ENCODE results near the gene ACTN1. TPM values are rescaled to one million over a fixed set of nuclear protein-coding genes. Genes with fewer than 3 reads are reported as not detected.

ACTN1 gene
- polyA plus RNA-seq, 3 donors = 41.4 to 75.0 (median 69.4) TPM

DNA sequence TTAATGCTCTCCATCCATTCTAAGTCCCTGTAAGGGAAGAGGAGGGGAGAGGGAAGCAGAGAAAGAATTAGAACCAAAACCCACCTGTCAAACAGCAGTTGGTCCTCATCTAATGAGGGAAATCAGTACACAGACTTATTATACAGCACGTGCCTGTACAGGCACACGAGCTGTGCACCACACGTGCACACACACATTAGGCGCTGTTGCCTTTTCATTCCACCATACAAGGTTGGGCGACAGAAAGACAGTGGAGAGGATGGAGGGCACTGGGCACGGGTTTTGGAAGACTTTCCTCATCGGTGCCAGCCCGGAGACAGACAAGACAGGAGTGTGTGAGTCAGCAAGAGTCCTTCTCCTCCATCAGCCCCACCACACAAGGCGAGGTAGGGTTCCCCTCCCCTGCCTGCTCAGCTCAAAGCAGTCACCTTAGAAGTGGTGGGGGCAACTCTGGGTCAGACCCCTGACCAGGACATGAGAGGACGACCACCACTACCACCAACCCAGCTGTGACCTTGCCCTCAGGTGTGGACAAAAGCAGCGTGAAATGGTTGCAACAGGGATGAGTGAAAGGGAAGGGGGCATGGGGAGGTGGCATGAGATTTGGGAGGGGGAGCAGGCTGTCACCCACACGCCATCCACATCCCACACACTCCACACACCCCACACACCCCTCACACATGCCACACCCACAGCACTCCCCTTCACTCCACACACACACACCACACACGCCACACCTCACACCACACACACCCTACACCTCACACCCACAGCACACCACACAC lies 80.7 kb downstream of the ACTN1 start:
- 91% methylated on average over 1 of the region's 13 CpGs for WGBS (ENCODE audit: insufficient coverage)
- H3K9me3 ChIP-seq (replicated peaks in 1 of 2; ENCODE audit: control insufficient read depth in 1 of 2, insufficient read depth in 1 of 2, low read length in 2 of 2) = no peaks in the 10 kb centered on the region
- H3K36me3 Mint-ChIP-seq = peaks cover 69 to 98% of the 10 kb centered on the region in 2 donors
- no peak overlapping the region for H2AFZ ChIP-seq (ENCODE audit: insufficient read depth, low read depth, low read length, poor library complexity, severe bottlenecking)
- peaks cover 19% of the 10 kb centered on the region for H3K4me1 Mint-ChIP-seq
- no peak overlapping the region for H3K4me2 ChIP-seq (replicated peaks; ENCODE audit: extremely low read depth, low read length, poor library complexity, severe bottlenecking)
- peaks cover 4% of the 10 kb centered on the region for H3K79me2 ChIP-seq (ENCODE audit: insufficient read depth, low read length)
- TF ChIP-seq, protein P1, sequence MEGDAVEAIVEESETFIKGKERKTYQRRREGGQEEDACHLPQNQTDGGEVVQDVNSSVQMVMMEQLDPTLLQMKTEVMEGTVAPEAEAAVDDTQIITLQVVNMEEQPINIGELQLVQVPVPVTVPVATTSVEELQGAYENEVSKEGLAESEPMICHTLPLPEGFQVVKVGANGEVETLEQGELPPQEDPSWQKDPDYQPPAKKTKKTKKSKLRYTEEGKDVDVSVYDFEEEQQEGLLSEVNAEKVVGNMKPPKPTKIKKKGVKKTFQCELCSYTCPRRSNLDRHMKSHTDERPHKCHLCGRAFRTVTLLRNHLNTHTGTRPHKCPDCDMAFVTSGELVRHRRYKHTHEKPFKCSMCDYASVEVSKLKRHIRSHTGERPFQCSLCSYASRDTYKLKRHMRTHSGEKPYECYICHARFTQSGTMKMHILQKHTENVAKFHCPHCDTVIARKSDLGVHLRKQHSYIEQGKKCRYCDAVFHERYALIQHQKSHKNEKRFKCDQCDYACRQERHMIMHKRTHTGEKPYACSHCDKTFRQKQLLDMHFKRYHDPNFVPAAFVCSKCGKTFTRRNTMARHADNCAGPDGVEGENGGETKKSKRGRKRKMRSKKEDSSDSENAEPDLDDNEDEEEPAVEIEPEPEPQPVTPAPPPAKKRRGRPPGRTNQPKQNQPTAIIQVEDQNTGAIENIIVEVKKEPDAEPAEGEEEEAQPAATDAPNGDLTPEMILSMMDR (IDR thresholded peaks at IDR 0.05) = no peak
- H3K27me3 Mint-ChIP-seq (ENCODE audit: low read depth in 3 of 3) = no peaks in the 10 kb centered on the region
- intact Hi-C loops (cut with micrococcal nuclease) = no loop called here
- H3K36me3 ChIP-seq (replicated peaks in 1 of 2; ENCODE audit: control insufficient read depth in 1 of 2, insufficient read depth in 2 of 2, low read length in 2 of 2) = peaks cover 69 to 95% of the 10 kb centered on the region in 2 donors
- H3K27ac Mint-ChIP-seq = peak overlapping the region in 5 of 7 donors; percentile 15 to 66 (median 51)
- H3K27ac ChIP-seq (ENCODE audit: low read depth in 1 of 2, low read length in 2 of 2) = peak overlapping the region in 1 of 2 donors; percentile 11
- no peaks in the 10 kb centered on the region for H3K27me3 ChIP-seq (ENCODE audit: control insufficient read depth in 2 of 2, insufficient read depth in 2 of 2, low read length in 2 of 2)
- no peak for DNase-seq
- no peak overlapping the region for H3K9ac ChIP-seq (ENCODE audit: insufficient read depth, low read length, poor library complexity, severe bottlenecking)
- no peak overlapping the region for H3K4me3 ChIP-seq (replicated peaks in 1 of 3; ENCODE audit: low read depth in 2 of 3, low read length in 3 of 3)
- peaks cover 10 to 25% of the 10 kb centered on the region in 2 donors for H3K4me1 ChIP-seq (ENCODE audit: control insufficient read depth in 1 of 2, insufficient read depth in 2 of 2, low read length in 2 of 2)
- peaks cover 0 to 2% (median 0%) of the 10 kb centered on the region in 7 donors for H3K9me3 Mint-ChIP-seq
- H4K20me1 ChIP-seq (ENCODE audit: insufficient read depth, low read length) = peaks cover 14% of the 10 kb centered on the region
- no peak overlapping the region for H3K4me3 Mint-ChIP-seq

DNA sequence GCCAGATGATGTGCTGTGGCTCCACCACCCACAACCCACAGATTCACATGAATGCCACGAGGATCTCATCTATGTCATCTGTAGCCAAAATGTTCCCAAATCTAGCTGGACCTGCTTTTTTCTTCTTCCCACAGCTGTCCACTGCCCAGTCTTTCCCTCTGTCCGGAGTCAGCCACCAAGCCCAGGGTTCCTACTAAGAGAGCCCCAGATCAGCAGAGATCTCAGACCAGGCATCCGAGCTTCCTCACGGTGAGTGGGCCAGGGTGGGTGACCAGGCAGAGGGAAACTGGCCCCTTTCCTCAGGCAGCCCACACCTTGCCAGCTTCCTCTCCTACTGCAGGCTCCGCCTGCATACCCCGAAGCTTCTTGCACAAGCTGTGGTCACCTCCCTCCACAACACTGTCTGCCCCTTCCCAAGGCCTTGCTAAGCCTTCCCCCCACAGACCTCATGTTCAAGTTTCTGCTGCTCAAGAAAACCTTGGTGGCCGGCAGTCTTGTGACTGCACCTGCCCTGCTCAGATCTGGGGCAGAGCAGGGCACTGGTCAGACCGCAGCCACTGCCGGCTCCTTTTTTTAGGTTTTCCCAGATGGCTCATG lies 81.4 kb downstream of the ACTN1 start:
- Histone ChIP-seq H2AFZ (ENCODE audit: insufficient read depth, low read depth, low read length, poor library complexity, severe bottlenecking) (no peak overlapping the region), H3K4me3 (replicated peaks in 1 of 3; ENCODE audit: low read depth in 2 of 3, low read length in 3 of 3) (no peak overlapping the region), H3K4me1 (ENCODE audit: control insufficient read depth in 1 of 2, insufficient read depth in 2 of 2, low read length in 2 of 2) (peaks cover 10 to 25% of the 10 kb centered on the region in 2 donors), H3K9ac (ENCODE audit: insufficient read depth, low read length, poor library complexity, severe bottlenecking) (no peak overlapping the region), H3K36me3 (replicated peaks in 1 of 2; ENCODE audit: control insufficient read depth in 1 of 2, insufficient read depth in 2 of 2, low read length in 2 of 2) (peaks cover 73 to 95% of the 10 kb centered on the region in 2 donors), H3K27ac (ENCODE audit: low read depth in 1 of 2, low read length in 2 of 2) (peak overlapping the region in 1 of 2 donors; percentile 4), H3K9me3 (replicated peaks in 1 of 2; ENCODE audit: control insufficient read depth in 1 of 2, insufficient read depth in 1 of 2, low read length in 2 of 2) (no peaks in the 10 kb centered on the region), H3K4me2 (replicated peaks; ENCODE audit: extremely low read depth, low read length, poor library complexity, severe bottlenecking) (no peak overlapping the region), H3K27me3 (ENCODE audit: control insufficient read depth in 2 of 2, insufficient read depth in 2 of 2, low read length in 2 of 2) (no peaks in the 10 kb centered on the region), H4K20me1 (ENCODE audit: insufficient read depth, low read length) (peaks cover 14% of the 10 kb centered on the region), H3K79me2 (ENCODE audit: insufficient read depth, low read length) (peaks cover 4% of the 10 kb centered on the region)
- 25% methylated on average over 8 of the region's 9 CpGs for WGBS (ENCODE audit: insufficient coverage)
- DNase-seq = no peak
- Mint-ChIP-seq H3K4me1 (peaks cover 19% of the 10 kb centered on the region), H3K27ac (peak overlapping the region in 4 of 7 donors; percentile 27 to 67 (median 53)), H3K36me3 (peaks cover 71 to 98% of the 10 kb centered on the region in 2 donors), H3K27me3 (ENCODE audit: low read depth in 3 of 3) (no peaks in the 10 kb centered on the region), H3K9me3 (peaks cover 0 to 2% (median 0%) of the 10 kb centered on the region in 7 donors), H3K4me3 (no peak overlapping the region)
- TF ChIP-seq, protein P1 (IDR thresholded peaks at IDR 0.05) = no peak
- intact Hi-C loops (cut with micrococcal nuclease) = no loop called here

Data from CD14-positive monocyte (primary cell).